ENCODE results near the gene ADAMTS17.

DNA sequence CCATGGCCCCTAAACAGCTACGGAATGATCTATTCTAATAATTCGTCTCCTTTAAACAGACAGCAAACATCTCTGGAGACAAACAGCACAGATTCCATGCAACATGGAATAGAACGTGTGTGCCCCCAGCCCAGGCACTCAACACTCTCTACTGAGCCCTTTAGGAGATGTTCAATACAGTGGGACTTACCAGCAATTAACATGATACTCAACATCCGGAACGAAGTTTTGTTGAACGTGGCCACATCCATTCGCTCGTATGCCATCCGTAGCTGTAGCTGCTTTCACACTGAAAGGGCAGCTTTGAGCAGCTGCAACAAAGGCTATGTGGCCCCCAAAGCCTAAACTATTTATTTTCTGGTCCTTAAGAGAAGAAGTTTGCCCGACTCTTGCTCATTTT lies 3.5 kb downstream of the ADAMTS17 start:
- no peak for TF ChIP-seq POLR2A (IDR thresholded peaks at IDR 0.05; ENCODE audit: low read length)
- no peak for TF ChIP-seq GATA1 (IDR thresholded peaks at IDR 0.05; ENCODE audit: low read depth, low read length)
